A549 (cell line): ENCODE results near the gene MYOZ3. TPM values are rescaled to one million over a fixed set of nuclear protein-coding genes. Genes with fewer than 3 reads are reported as not detected.

Source experiments
- ATAC-seq, 2 experiments: fragments of 200-7000 bp in 1 of 2; fragments of >200 bp in 1 of 2; cut with Nextera tagmentation in 1 of 2; cut with Tn5 transposase in 1 of 2; 3 replicates each; pipeline versions ENCODE4 v1.8.0 to v1.9.1; 2018 to 2020; ENCODE audit warnings: mild to moderate bottlenecking in 1 of 2, moderate library complexity in 1 of 2
- CTCF ChIA-PET: fragments of 300-600 bp; sonication (Branson Sonifier 250); formaldehyde crosslinking; extraction: SDS; loops from one replicate; lab custom pipeline; 2021; ENCODE audit warnings: antibody characterized with exemption, inconsistent platforms; lab: Yijun Ruan, JAX
- POLR2A ChIA-PET: fragments of 350-600 bp; formaldehyde crosslinking; extraction: SDS; loops from one replicate; lab custom pipeline; 2021; ENCODE audit warnings: antibody characterized with exemption, inconsistent platforms; lab: Yijun Ruan, JAX
- DNase-seq, 2 experiments: peaks; one replicate each; pipeline versions ENCODE4 v3.0.0 to v3.0.0-alpha.2; 2011 to 2016; ENCODE audit warnings: low read depth in 1 of 2, low spot score in 1 of 2
- FAIRE-seq: peaks from 2 replicates; lab custom pipeline; 2011; peaks lifted over from hg19 to GRCh38; lab: Jason Lieb, UNC
- H3K27ac ChIP-seq, 2 experiments: fragments of >200 bp; sonication (Bioruptor Twin); formaldehyde crosslinking; 3 replicates each; pipeline ENCODE4 v1.5.1; 2016 to 2017
- H3K4me1 ChIP-seq: fragments of >200 bp; sonication (Bioruptor Twin); formaldehyde crosslinking; 3 replicates; pipeline ENCODE4 v1.6.1; 2016
- H3K4me2 ChIP-seq: fragments of >200 bp; sonication (Bioruptor Twin); formaldehyde crosslinking; 3 replicates; pipeline ENCODE4 v1.6.1; 2016
- H3K4me3 ChIP-seq: fragments of >200 bp; sonication (Bioruptor Twin); formaldehyde crosslinking; 3 replicates; pipeline ENCODE4 v1.5.1; 2016
- H3K9me3 ChIP-seq: fragments of >200 bp; sonication (Bioruptor Twin); formaldehyde crosslinking; 3 replicates; pipeline ENCODE4 v1.6.1; 2016
- BCL3 ChIP-seq: fragments of >200 bp; sonication (Bioruptor Twin); formaldehyde crosslinking; IDR thresholded peaks from 3 replicates; pipeline ENCODE4 v1.6.1; 2016
- CBX8 ChIP-seq: fragments of 200-600 bp; sonication (generic); IDR thresholded peaks from 2 replicates; pipeline ENCODE4 v1.6.1; 2016
- CEBPB ChIP-seq, 2 experiments: fragments of >200 bp in 1 of 2; sonication (Bioruptor Twin) in 1 of 2; formaldehyde crosslinking in 1 of 2; IDR thresholded peaks; 2 replicates each; pipeline ENCODE4 v1.6.1; 2012 to 2016
- EHF ChIP-seq: fragments of 250-450 bp; sonication (Bioruptor Pico); IDR thresholded peaks from 2 replicates; pipeline ENCODE4 v1.5.0; 2020; ENCODE audit warnings: mild to moderate bottlenecking
- EP300 ChIP-seq, 2 experiments: fragments of >200 bp; sonication (Bioruptor Twin); formaldehyde crosslinking; IDR thresholded peaks; 2 replicates in 1 of 2; 3 replicates in 1 of 2; pipeline ENCODE4 v1.6.1; 2016 to 2017
- FOXS1 ChIP-seq: fragments of 250-450 bp; sonication (Bioruptor Pico); IDR thresholded peaks from 2 replicates; pipeline ENCODE4 v1.5.0; 2020; ENCODE audit warnings: mild to moderate bottlenecking, moderate library complexity
- HEYL ChIP-seq: fragments of 250-450 bp; sonication (Bioruptor Pico); IDR thresholded peaks from 2 replicates; pipeline ENCODE4 v1.8.0; 2021; ENCODE audit warnings: mild to moderate bottlenecking, moderate library complexity
- HOXB13 ChIP-seq: fragments of 250-450 bp; sonication (Bioruptor Pico); IDR thresholded peaks from 2 replicates; pipeline ENCODE4 v1.5.0; 2020; ENCODE audit warnings: low read depth, mild to moderate bottlenecking, moderate library complexity
- HOXB5 ChIP-seq: fragments of 250-450 bp; sonication (Bioruptor Pico); IDR thresholded peaks from 2 replicates; pipeline ENCODE4 v1.5.0; 2020; ENCODE audit warnings: mild to moderate bottlenecking, moderate library complexity
- JUNB ChIP-seq: fragments of >200 bp; sonication (Bioruptor Twin); formaldehyde crosslinking; IDR thresholded peaks from 2 replicates; pipeline ENCODE4 v1.6.1; 2016
- KDM1A ChIP-seq: fragments of 200-600 bp; sonication (generic); IDR thresholded peaks from 2 replicates; pipeline ENCODE4 v1.6.1; 2016; ENCODE audit warnings: low read depth, mild to moderate bottlenecking
- KDM5A ChIP-seq: fragments of 200-600 bp; sonication (generic); IDR thresholded peaks from 2 replicates; pipeline ENCODE4 v1.6.1; 2016; ENCODE audit warnings: antibody characterized with exemption, mild to moderate bottlenecking
- MYC ChIP-seq: IDR thresholded peaks from 2 replicates; pipeline ENCODE4 v1.6.1; 2012; ENCODE audit warnings: mild to moderate bottlenecking, inconsistent platforms, low read length, improper control_type of control experiment, borderline replicate concordance
- NR3C1 ChIP-seq: fragments of >200 bp; sonication (Bioruptor Twin); formaldehyde crosslinking; IDR thresholded peaks from 3 replicates; pipeline ENCODE4 v1.6.1; 2017
- POLR2AphosphoS2 ChIP-seq: conservative IDR thresholded peaks from 2 replicates; pipeline ENCODE4 v1.6.1; 2012; ENCODE audit warnings: low read length, improper control_type of control experiment, inconsistent platforms
- RARB ChIP-seq: fragments of 250-450 bp; sonication (Bioruptor Pico); IDR thresholded peaks from 2 replicates; pipeline ENCODE4 v1.8.0; 2021; ENCODE audit warnings: mild to moderate bottlenecking, moderate library complexity
- RCOR1 ChIP-seq: fragments of 150-350 bp; IDR thresholded peaks from 2 replicates; pipeline ENCODE4 v1.6.1; 2014; ENCODE audit warnings: antibody characterized with exemption, low read length, low read depth
- REST ChIP-seq: fragments of 200-600 bp; sonication (generic); IDR thresholded peaks from 2 replicates; pipeline ENCODE4 v1.6.1; 2016; ENCODE audit warnings: antibody characterized with exemption, mild to moderate bottlenecking, moderate library complexity
- RNF2 ChIP-seq: fragments of 200-600 bp; sonication (generic); IDR thresholded peaks from 2 replicates; pipeline ENCODE4 v1.6.1; 2016; ENCODE audit warnings: low read depth, mild to moderate bottlenecking, antibody characterized with exemption, moderate library complexity, borderline replicate concordance
- SMC3 ChIP-seq: fragments of >200 bp; sonication (Bioruptor Twin); formaldehyde crosslinking; IDR thresholded peaks from 3 replicates; pipeline ENCODE4 v1.6.1; 2018; ENCODE audit warnings: inconsistent platforms
- WGBS: methylation state at CpG from one replicate; pipeline ENCODE4 v1.1.6; 2017; ENCODE audit errors: missing lambda C conversion rate; 5-methylcytosine and 5-hydroxymethylcytosine counted together
- polyA plus RNA-seq, 4 experiments: library from polyadenylated mRNA; depleted of rRNA in 3 of 4; stranded (reverse); fragments of >200 nt; fragmentation: RNase III in 1 of 4; extraction: RNeasy Plus Mini Kit Qiagen cat#74134 plus additional on column Dnase treatment in 1 of 4; gene quantifications; 2 replicates in 3 of 4; 3 replicates in 1 of 4; pipeline ENCODE4 v1.2.3, GENCODE V29; 2011 to 2017
- TF ChIP-seq, protein P1 (sequence below): fragments of >200 bp; sonication (Bioruptor Twin); formaldehyde crosslinking; IDR thresholded peaks from 3 replicates; pipeline ENCODE4 v1.5.1; 2016
- TF ChIP-seq, protein P2 (sequence below): fragments of 250-450 bp; sonication (Bioruptor Pico); IDR thresholded peaks from 2 replicates; pipeline ENCODE4 v1.5.0; 2020; ENCODE audit warnings: low read depth, mild to moderate bottlenecking, moderate library complexity

MYOZ3 gene
- polyA plus RNA-seq, 2 of the 4 experiments (the other 2 are of a cell fraction) = 0.06 to 0.09 TPM

DNA sequence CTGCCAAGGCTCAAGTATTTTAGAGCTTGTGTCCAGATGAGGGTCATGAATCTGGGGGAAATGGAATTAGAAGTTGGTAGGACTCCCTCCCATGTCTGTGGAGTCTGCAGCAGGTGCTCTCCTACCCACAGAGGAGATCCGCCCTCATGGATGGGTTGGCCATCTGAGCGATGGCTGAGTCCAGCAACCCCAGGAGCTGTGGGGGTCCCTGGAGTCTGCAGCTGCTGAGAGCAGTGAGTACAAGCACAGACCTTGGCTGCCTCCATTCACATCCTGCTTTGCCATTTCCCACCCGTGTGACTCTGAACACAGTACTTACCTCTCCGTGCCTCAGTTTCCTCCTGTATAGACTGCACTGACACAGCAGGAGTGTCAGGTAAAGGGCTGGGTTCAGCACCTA lies 46.4 kb upstream of the MYOZ3 start:
- no peak overlapping the region for H3K27ac ChIP-seq
- no peak overlapping the region for H3K4me3 ChIP-seq
- no peak overlapping the region for H3K4me2 ChIP-seq
- no peak for FAIRE-seq
- POLR2A ChIA-PET = no interaction called here
- H3K4me1 ChIP-seq = peaks cover 13% of the 10 kb centered on the region; the same call in 2 of the 3 replicates
- TF ChIP-seq SMC3 (no peak), EHF (CRISPR knock-in tag) (no peak), FOXS1 (CRISPR knock-in tag) (no peak), JUNB (no peak), EP300 (IDR thresholded peaks at IDR 0.05) (no peak), RCOR1 (no peak), HEYL (CRISPR knock-in tag) (no peak), RARB (CRISPR knock-in tag) (no peak), REST (no peak), MYC (no peak)
- TF ChIP-seq, protein P1, sequence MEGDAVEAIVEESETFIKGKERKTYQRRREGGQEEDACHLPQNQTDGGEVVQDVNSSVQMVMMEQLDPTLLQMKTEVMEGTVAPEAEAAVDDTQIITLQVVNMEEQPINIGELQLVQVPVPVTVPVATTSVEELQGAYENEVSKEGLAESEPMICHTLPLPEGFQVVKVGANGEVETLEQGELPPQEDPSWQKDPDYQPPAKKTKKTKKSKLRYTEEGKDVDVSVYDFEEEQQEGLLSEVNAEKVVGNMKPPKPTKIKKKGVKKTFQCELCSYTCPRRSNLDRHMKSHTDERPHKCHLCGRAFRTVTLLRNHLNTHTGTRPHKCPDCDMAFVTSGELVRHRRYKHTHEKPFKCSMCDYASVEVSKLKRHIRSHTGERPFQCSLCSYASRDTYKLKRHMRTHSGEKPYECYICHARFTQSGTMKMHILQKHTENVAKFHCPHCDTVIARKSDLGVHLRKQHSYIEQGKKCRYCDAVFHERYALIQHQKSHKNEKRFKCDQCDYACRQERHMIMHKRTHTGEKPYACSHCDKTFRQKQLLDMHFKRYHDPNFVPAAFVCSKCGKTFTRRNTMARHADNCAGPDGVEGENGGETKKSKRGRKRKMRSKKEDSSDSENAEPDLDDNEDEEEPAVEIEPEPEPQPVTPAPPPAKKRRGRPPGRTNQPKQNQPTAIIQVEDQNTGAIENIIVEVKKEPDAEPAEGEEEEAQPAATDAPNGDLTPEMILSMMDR = no peak
- TF ChIP-seq, all 56 proteins: peak for 0
- ATAC-seq (no peak), DNase-seq (no peak)
- 98% methylated on average over 4 of the region's 4 CpGs for WGBS
- CTCF ChIA-PET = interaction anchor here (1.1 to 1.5 kb wide), 4 partner anchors 10 to 28 kb away, joined by 3 to 5 read pairs (median 4); no protein-coding TSS in a partner anchor
- no peaks in the 10 kb centered on the region for H3K9me3 ChIP-seq

- H3K27ac ChIP-seq = no peak overlapping the region
- no peak overlapping the region for H3K4me3 ChIP-seq
- H3K4me1 ChIP-seq = peaks cover 9% of the 10 kb centered on the region; the same call in 2 of the 3 replicates
- CTCF ChIA-PET = interaction anchor here (1.1 to 1.5 kb wide), 4 partner anchors 11 to 28 kb away, joined by 3 to 5 read pairs (median 4); no protein-coding TSS in a partner anchor
- POLR2A ChIA-PET = no interaction called here
- H3K9me3 ChIP-seq = no peaks in the 10 kb centered on the region
- WGBS = 77% methylated on average over 17 of the region's 17 CpGs
- ATAC-seq = no peak
- no peak for FAIRE-seq
- no peak overlapping the region for H3K4me2 ChIP-seq
- DNase-seq = no peak
- TF ChIP-seq REST (no peak), CBX8 (no peak), RNF2 (no peak), BCL3 (no peak), MYC (no peak), KDM5A (no peak), CEBPB (IDR thresholded peaks at IDR 0.05) (no peak), POLR2AphosphoS2 (no peak), NR3C1 (no peak), HOXB13 (no peak), KDM1A (no peak), HOXB5 (CRISPR knock-in tag) (no peak), RARB (CRISPR knock-in tag) (no peak), JUNB (no peak)
- TF ChIP-seq, protein P1 = no peak
- TF ChIP-seq, protein P2, sequence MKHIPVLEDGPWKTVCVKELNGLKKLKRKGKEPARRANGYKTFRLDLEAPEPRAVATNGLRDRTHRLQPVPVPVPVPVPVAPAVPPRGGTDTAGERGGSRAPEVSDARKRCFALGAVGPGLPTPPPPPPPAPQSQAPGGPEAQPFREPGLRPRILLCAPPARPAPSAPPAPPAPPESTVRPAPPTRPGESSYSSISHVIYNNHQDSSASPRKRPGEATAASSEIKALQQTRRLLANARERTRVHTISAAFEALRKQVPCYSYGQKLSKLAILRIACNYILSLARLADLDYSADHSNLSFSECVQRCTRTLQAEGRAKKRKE = no peak
These were observed 45.8 kb upstream of the MYOZ3 start for GRCh38 chr5:150615141-150615699.
